ENCODE results near the gene NF2.

NF2 gene

DNA sequence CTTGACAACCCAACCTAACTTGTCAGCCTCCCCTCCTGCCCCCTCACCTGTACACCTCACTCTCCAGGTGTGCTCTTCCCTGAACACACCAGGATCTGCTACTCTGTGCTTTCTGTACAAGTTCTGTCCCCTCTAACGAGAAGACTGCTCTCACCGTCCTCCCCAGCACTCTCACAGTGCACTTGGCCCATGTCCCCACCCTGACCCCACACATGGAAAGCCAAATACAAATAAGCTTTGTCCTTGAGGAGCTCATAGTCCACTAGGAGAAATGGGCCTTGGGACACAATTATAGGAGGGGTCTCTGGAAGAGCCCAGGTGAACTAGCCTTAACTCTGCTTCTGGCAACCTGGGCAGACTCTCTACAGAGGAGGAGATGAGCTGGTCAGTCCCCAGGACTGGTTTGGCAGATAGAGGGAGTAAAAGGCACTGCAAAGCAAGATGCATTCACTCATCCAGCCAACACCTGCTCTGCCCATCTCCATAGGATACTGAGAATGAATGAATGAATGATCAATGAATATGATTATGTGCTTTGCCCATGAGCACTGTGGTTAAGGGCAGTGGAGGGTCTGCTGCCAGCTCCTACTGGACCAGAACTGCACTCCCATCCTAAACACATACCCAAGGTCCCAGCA is 32.4 kb upstream of the NF2 start:
- TF ChIP-seq CTCF (conservative IDR thresholded peaks at IDR 0.05; ENCODE audit: low read depth, low read length), result no peak
- H3K27ac ChIP-seq, result no peak overlapping the region
- H3K9ac ChIP-seq, result no peak overlapping the region
- no peaks in the 10 kb centered on the region for H4K20me1 ChIP-seq (ENCODE audit: insufficient read depth)
- no peaks in the 10 kb centered on the region for H3K4me1 ChIP-seq (ENCODE audit: low read depth, poor library complexity, severe bottlenecking)
- no peak overlapping the region for H3K4me2 ChIP-seq
- no peaks in the 10 kb centered on the region for H3K36me3 ChIP-seq (ENCODE audit: insufficient read depth)
- H3K27me3 ChIP-seq (ENCODE audit: insufficient read depth, low read depth), result no peaks in the 10 kb centered on the region
- no peaks in the 10 kb centered on the region for H3K79me2 ChIP-seq (ENCODE audit: insufficient read depth, low read depth)
- no peak overlapping the region for H2AFZ ChIP-seq (ENCODE audit: low read depth)
- H3K4me3 ChIP-seq (IDR thresholded peaks at IDR 0.05; ENCODE audit: insufficient read depth, low read depth, low read length), result no peak overlapping the region

DNA sequence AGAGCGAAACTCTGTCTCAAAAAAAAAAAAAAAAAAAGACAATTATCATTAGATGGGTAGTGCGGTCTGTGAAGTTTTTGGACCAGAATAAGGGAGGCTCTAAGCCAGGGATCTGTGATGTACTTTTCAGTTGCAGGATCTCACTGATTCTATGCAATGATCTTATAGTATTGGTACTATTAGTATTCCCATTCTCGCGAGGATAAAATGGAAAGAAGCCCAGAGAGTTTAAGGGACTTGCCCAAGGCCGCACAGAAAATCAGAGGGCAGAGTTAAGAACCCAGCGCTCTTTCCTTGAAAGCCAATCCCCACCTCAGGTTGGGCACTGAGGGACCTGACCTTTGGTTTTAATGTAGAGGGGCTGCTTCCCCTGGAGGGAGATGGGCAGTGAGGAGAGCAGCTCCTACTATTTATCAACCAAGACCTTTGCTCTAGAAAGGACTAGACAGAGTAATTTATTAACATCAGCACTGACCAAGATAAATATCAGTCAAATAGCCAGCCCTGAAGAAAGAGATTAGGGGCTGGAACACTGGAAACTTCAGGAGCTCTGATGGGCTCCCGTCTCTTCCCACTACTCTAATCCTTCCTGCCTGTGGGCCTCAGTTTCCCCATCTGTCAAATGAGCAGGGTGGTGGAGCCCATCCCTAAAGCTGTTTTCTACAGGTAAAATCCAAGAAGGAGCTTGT is 28.5 kb upstream of the NF2 start:
- Histone ChIP-seq H3K9ac (no peak overlapping the region), H3K36me3 (ENCODE audit: insufficient read depth) (no peaks in the 10 kb centered on the region), H3K27ac (no peak overlapping the region), H3K27me3 (ENCODE audit: insufficient read depth, low read depth) (no peaks in the 10 kb centered on the region), H3K4me2 (no peak overlapping the region), H4K20me1 (ENCODE audit: insufficient read depth) (no peaks in the 10 kb centered on the region), H2AFZ (ENCODE audit: low read depth) (no peak overlapping the region), H3K4me3 (IDR thresholded peaks at IDR 0.05; ENCODE audit: insufficient read depth, low read depth, low read length) (no peak overlapping the region), H3K79me2 (ENCODE audit: insufficient read depth, low read depth) (0 out of 2 replicates have a peak, but pooled peaks cover 2% of the 10 kb centered on the region), H3K4me1 (ENCODE audit: low read depth, poor library complexity, severe bottlenecking) (peaks cover 3% of the 10 kb centered on the region)
- no peak for TF ChIP-seq CTCF (conservative IDR thresholded peaks at IDR 0.05; ENCODE audit: low read depth, low read length)

DNA sequence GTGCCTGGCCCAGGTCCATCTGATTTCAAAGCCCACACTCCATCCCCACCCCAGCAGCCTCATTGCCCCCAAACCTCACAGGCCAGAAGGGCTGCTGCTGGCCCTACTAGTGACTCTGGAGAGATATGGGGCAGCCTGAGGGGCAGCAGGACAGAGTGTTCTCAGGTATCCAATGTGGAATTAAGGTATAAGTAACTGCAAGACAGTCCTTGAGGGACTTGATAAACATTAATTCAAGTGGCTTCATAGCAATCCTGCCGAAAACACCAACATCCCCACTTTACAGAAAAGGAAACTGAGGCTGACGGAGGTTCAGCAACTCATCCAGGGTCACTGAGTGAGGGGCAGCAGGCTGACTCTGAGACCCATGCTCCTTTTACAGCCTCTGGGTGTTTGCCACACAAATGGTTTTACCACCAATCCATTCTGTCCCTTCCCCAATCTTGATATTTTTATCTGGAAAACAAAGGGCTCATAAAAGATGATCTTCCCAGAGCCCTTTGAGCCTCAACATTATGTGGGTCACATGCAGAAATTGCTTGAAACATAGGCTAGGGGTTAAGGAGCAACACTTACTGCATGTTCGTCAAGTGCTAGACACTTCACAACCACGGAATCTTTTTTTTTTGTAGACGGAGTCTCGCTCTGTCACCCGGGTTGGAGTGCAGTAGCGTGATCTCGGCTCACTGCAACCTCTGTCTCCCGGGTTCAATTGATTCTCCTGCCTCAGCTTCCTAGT is 24.8 kb upstream of the NF2 start:
- Histone ChIP-seq H3K9ac (no peak overlapping the region), H2AFZ (ENCODE audit: low read depth) (no peak overlapping the region)

More for the DNA sequence above, 24.8 kb upstream of the NF2 start:
- peaks cover 10% of the 10 kb centered on the region for H3K4me1 ChIP-seq (ENCODE audit: low read depth, poor library complexity, severe bottlenecking)
- H3K27ac ChIP-seq, result no peak overlapping the region
- no peak for TF ChIP-seq CTCF (conservative IDR thresholded peaks at IDR 0.05; ENCODE audit: low read depth, low read length)
- 0 out of 2 replicates have a peak, but pooled peaks cover 8% of the 10 kb centered on the region for H3K79me2 ChIP-seq (ENCODE audit: insufficient read depth, low read depth)
- H3K27me3 ChIP-seq (ENCODE audit: insufficient read depth, low read depth), result no peaks in the 10 kb centered on the region
- no peak overlapping the region for H3K4me2 ChIP-seq
- no peak overlapping the region for H3K4me3 ChIP-seq (IDR thresholded peaks at IDR 0.05; ENCODE audit: insufficient read depth, low read depth, low read length)
- H3K36me3 ChIP-seq (ENCODE audit: insufficient read depth), result no peaks in the 10 kb centered on the region
- H4K20me1 ChIP-seq (ENCODE audit: insufficient read depth), result no peaks in the 10 kb centered on the region

Measured in KMS-11 (cell line).